Activated CD4-positive, alpha-beta memory T cell treated with anti-CD3 and anti-CD28 coated beads, Interleukin-2, amount 10 ng/mL, durations not matched to agents 7 days and 5 days (primary cell): ENCODE measurements around the gene DIRAS1. TPM values are rescaled to one million over a fixed set of nuclear protein-coding genes. Genes with fewer than 3 reads are reported as not detected.
"Not testable (repeated sequence)": the region's sequence is repeated elsewhere in the genome, so short reads cannot be mapped to it uniquely, and the experiment has no call there.

Experiments used
- CTCF ChIA-PET: fragments of 350-600 bp; sonication (Branson Sonifier 250); formaldehyde crosslinking; loops from one replicate; lab custom pipeline; 2021; ENCODE audit warnings: antibody characterized with exemption, inconsistent platforms; lab: Charles Lee
- POLR2A ChIA-PET: fragments of 350-600 bp; sonication (Branson Sonifier 250); formaldehyde crosslinking; loops from one replicate; lab custom pipeline; 2021; ENCODE audit warnings: antibody characterized with exemption; lab: Charles Lee
- DNase-seq: peaks from one replicate; pipeline ENCODE4 v3.0.0-alpha.2; 2020
- H3K27ac Mint-ChIP-seq: one replicate; pipeline ENCODE4 v1.8.0; 2021; ENCODE audit warnings: mild to moderate bottlenecking, mixed read lengths
- H3K27me3 Mint-ChIP-seq: one replicate; pipeline ENCODE4 v1.8.0; 2021; ENCODE audit warnings: mixed read lengths
- H3K36me3 Mint-ChIP-seq: one replicate; pipeline ENCODE4 v1.8.0; 2021; ENCODE audit warnings: low read depth, mixed read lengths
- H3K4me1 Mint-ChIP-seq: one replicate; pipeline ENCODE4 v1.8.0; 2021; ENCODE audit warnings: mixed read lengths
- H3K4me3 Mint-ChIP-seq: one replicate; pipeline ENCODE4 v1.8.0; 2021; ENCODE audit warnings: mild to moderate bottlenecking, mixed read lengths
- H3K9me3 Mint-ChIP-seq: one replicate; pipeline ENCODE4 v1.8.0; 2021; ENCODE audit warnings: mixed read lengths
- total RNA-seq, 2 experiments: library from RNA; stranded (reverse); gene quantifications; one replicate each; pipeline ENCODE4 v1.2.3, GENCODE V29; 2021

The DIRAS1 gene
- total RNA-seq, 2 experiments from 2014 or later, result not detected

DNA sequence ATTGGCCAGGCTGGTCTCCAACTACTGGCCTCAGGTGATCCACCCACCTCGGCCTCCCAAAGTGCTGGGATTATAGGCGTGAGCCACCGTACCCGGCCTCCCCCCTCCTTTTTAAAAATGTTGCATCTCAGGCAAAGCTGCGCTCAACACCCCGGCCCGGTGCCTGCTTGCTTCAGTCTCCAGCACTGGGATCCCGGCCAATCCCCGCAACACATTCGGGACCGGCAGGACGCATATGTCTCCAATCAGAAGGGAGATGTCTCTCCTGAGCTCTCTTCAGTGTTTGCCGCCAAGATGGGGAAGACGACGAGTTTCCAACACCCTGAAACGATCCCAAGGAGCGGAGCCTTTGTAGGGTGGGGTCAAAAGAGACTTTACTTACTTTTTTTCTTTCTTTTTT, 34.8 kb downstream of the DIRAS1 start:
- DNase-seq, result no peak
- no peaks in the 10 kb centered on the region for H3K36me3 Mint-ChIP-seq
- H3K4me1 Mint-ChIP-seq, result no peaks in the 10 kb centered on the region
- no peak overlapping the region for H3K4me3 Mint-ChIP-seq
- ChIA-PET CTCF (interaction anchor here (0.6 kb wide), 1 partner anchor 257 kb away, joined by 3 read pairs; no protein-coding TSS in a partner anchor), POLR2A (no interaction called here)
- no peaks in the 10 kb centered on the region for H3K27me3 Mint-ChIP-seq
- no peak overlapping the region for H3K27ac Mint-ChIP-seq
- no peaks in the 10 kb centered on the region for H3K9me3 Mint-ChIP-seq

DNA sequence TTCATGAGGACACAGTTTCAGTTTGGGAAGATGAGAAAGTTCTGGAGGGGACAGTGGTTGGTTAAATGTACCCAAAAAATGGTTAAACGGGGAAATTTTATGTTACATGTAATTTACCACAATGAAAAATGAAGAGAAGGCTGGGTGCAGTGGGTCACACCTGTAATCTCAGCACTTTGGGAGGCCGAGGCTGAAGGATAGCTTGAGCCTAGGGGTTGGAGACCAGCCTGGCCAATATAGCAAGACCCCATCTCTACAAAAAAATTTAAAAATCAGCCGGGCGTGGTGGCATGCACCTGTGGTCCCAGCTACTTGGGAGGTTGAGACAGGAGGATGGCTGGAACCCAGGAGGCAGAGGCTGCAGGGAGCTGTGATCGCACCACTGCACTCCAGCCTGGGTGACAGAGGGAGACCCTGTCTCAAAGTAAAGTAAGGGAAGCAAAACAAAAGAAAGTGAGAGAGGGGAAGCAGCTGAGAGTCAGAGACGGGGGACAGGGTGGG, 35.9 kb downstream of the DIRAS1 start:
- ChIA-PET POLR2A (no interaction called here), CTCF (interaction anchor here (0.8 kb wide), 1 partner anchor 37 kb away, joined by 3 read pairs; no protein-coding TSS in a partner anchor)
- Mint-ChIP-seq H3K9me3 (no peaks in the 10 kb centered on the region), H3K4me1 (no peaks in the 10 kb centered on the region), H3K27ac (no peak overlapping the region), H3K4me3 (no peak overlapping the region), H3K27me3 (no peaks in the 10 kb centered on the region), H3K36me3 (no peaks in the 10 kb centered on the region)
- DNase-seq, result no peak

GRCh38 chr19:2683430-2684003, 37.7 kb downstream of the DIRAS1 start:
- no peak overlapping the region for H3K27ac Mint-ChIP-seq
- peaks cover 2% of the 10 kb centered on the region for H3K27me3 Mint-ChIP-seq
- no peak overlapping the region for H3K4me3 Mint-ChIP-seq
- ChIA-PET POLR2A (no interaction called here), CTCF (no interaction called here)
- no peak for DNase-seq
- H3K36me3 Mint-ChIP-seq, result no peaks in the 10 kb centered on the region
- H3K9me3 Mint-ChIP-seq, result no peaks in the 10 kb centered on the region
- no peaks in the 10 kb centered on the region for H3K4me1 Mint-ChIP-seq

GRCh38 chr19:2680808-2681207, 40.4 kb downstream of the DIRAS1 start:
- Mint-ChIP-seq H3K4me3 (no peak overlapping the region), H3K9me3 (no peaks in the 10 kb centered on the region), H3K27ac (no peak overlapping the region), H3K4me1 (no peaks in the 10 kb centered on the region), H3K36me3 (no peaks in the 10 kb centered on the region), H3K27me3 (peaks cover 2% of the 10 kb centered on the region)
- CTCF ChIA-PET, result interaction anchor here (0.6 kb wide), 1 partner anchor 65 kb away, joined by 3 read pairs; no protein-coding TSS in a partner anchor
- POLR2A ChIA-PET, result no interaction called here
- no peak for DNase-seq

DNA sequence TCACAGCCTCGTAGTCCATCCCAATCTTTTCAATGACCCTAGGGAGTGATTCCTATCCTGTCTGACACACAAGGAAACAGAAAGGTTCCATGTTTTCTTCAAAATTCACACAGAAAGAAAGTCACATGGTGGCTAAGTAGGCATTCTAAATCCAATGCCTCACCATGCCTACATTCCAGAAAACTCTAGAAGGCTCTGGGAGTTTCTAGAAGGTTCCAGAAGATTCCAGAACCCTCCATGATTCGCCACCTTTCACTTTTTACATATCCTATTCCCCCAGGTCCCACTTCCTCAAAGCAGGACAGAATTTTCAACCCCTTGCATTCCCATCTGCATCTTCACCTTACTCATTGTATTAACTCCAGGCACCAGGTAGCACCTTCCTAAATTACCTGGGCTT, 41.7 kb downstream of the DIRAS1 start:
- no peak overlapping the region for H3K4me3 Mint-ChIP-seq
- no peak overlapping the region for H3K27ac Mint-ChIP-seq
- peaks cover 2% of the 10 kb centered on the region for H3K27me3 Mint-ChIP-seq
- POLR2A ChIA-PET, result no interaction called here
- H3K36me3 Mint-ChIP-seq, result no peaks in the 10 kb centered on the region
- H3K9me3 Mint-ChIP-seq, result no peaks in the 10 kb centered on the region
- no peaks in the 10 kb centered on the region for H3K4me1 Mint-ChIP-seq
- DNase-seq, result no peak
- CTCF ChIA-PET, result no interaction called here

GRCh38 chr19:2678948-2679347, 42.2 kb downstream of the DIRAS1 start:
- H3K9me3 Mint-ChIP-seq, H3K27me3 Mint-ChIP-seq, DNase-seq, H3K36me3 Mint-ChIP-seq, H3K4me1 Mint-ChIP-seq, H3K4me3 Mint-ChIP-seq, CTCF ChIA-PET, H3K27ac Mint-ChIP-seq, POLR2A ChIA-PET: not testable (repeated sequence)

DNA sequence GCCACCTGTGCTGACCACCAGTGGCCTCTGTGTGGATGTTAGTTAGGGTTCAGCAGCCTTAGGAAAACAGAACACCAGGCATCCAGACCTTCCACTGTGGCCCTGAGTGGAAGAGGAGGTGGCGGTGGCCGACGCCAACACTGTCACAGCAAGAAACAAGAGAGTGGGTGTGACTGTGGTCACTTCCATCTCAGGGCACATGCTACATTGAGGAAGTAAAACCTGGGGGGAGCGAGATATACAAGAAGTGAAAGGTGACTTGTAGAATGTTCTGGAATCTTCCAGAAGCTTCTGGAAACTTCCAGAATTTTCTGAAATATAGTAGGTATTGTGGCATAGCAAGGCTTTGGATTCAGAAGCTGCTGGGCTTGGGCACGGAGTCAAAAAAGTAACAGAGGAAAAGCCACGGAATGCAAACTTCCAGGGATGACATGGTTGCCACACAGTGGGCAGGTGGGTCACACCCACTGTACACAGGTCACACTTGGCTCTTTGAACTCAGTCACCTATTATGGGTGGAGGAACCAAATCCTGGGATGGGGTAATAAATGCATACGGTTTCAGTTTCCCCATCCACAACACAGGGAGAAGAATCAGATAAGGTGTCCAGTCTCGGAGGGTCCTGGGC, 43.0 kb downstream of the DIRAS1 start:
- ChIA-PET CTCF (no interaction called here), POLR2A (no interaction called here)
- Mint-ChIP-seq H3K27ac (no peak overlapping the region), H3K4me1 (no peaks in the 10 kb centered on the region), H3K9me3 (no peaks in the 10 kb centered on the region), H3K36me3 (no peaks in the 10 kb centered on the region), H3K27me3 (peaks cover 2% of the 10 kb centered on the region), H3K4me3 (no peak overlapping the region)
- no peak for DNase-seq

DNA sequence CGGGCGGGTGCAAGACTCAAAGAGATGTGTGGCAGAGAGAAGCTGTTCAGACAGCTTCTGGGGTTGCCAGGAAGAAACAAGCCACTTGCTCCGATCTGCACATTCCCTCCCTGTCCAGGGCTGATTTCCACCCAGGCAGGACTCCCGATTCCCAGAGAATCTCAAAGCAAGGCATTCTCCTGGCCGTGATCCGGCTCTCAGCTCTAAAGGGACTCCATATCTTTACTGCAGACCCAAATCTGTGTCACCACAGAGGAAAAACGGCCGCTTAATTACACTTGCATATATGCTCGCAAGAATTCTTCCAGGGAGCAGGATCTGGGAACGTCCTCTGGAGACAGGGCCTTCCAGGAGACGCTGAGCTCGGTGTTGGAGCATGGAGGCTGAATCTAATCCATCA, 44.3 kb downstream of the DIRAS1 start:
- Mint-ChIP-seq H3K27me3 (peaks cover 2% of the 10 kb centered on the region), H3K4me3 (no peak overlapping the region), H3K4me1 (no peaks in the 10 kb centered on the region), H3K36me3 (no peaks in the 10 kb centered on the region), H3K27ac (no peak overlapping the region), H3K9me3 (no peaks in the 10 kb centered on the region)
- ChIA-PET POLR2A (interaction anchor here (0.6 kb wide), 1 partner anchor 306 kb away, joined by 3 read pairs; no protein-coding TSS in a partner anchor), CTCF (interaction anchor here (1.2 kb wide), 1 partner anchor 40 kb away, joined by 3 read pairs; no protein-coding TSS in a partner anchor)
- no peak for DNase-seq

DNA sequence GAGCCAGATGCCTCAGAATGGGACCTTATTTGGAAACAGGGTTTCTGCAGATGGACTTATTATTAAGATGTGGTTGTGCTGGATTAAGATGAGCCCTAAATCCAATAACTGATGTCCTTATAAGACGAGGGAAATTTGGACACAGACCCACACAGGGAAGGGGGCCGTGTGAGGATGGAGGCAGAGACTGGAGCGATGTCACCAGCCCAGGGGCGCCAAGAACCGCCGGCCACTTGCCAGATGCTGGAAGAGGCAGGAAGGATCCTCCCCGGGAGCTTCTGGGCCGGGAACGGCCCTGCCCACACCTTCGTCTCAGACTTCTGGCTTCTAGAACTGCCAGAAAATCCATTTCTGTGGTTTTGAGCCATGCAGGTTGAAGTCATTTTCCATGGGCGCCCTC, 45.3 kb downstream of the DIRAS1 start:
- H3K4me3 Mint-ChIP-seq, result no peak overlapping the region
- H3K36me3 Mint-ChIP-seq, result no peaks in the 10 kb centered on the region
- H3K27me3 Mint-ChIP-seq, result peaks cover 2% of the 10 kb centered on the region
- POLR2A ChIA-PET, result no interaction called here
- no peaks in the 10 kb centered on the region for H3K9me3 Mint-ChIP-seq
- no peak overlapping the region for H3K27ac Mint-ChIP-seq
- no peaks in the 10 kb centered on the region for H3K4me1 Mint-ChIP-seq
- CTCF ChIA-PET, result interaction anchor here (1.2 kb wide), 1 partner anchor 39 kb away, joined by 3 read pairs; no protein-coding TSS in a partner anchor
- DNase-seq, result no peak

DNA sequence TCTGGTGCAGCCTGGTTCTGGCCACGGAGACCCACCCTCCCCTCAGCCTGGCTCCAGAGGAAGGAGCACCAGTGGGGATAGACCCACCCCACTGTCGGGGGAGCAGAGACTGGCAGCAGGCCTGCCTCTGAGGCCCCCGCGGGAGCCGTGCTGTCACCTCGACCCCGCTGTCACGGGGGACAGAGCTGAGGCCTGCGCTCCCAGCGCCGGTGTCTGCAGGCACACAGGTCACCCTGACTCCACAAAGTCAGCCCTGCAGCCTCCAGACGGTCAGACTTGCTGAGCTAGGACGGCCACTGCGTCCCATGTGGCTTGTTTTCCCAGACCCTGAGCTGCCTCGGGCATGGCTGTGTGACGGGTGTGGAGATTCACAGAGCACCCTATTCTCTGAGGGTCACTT, 51.0 kb downstream of the DIRAS1 start:
- Mint-ChIP-seq H3K4me3 (no peak overlapping the region), H3K27me3 (no peaks in the 10 kb centered on the region), H3K27ac (no peak overlapping the region), H3K9me3 (no peaks in the 10 kb centered on the region), H3K4me1 (no peaks in the 10 kb centered on the region), H3K36me3 (no peaks in the 10 kb centered on the region)
- DNase-seq, result no peak
- ChIA-PET POLR2A (no interaction called here), CTCF (no interaction called here)

DNA sequence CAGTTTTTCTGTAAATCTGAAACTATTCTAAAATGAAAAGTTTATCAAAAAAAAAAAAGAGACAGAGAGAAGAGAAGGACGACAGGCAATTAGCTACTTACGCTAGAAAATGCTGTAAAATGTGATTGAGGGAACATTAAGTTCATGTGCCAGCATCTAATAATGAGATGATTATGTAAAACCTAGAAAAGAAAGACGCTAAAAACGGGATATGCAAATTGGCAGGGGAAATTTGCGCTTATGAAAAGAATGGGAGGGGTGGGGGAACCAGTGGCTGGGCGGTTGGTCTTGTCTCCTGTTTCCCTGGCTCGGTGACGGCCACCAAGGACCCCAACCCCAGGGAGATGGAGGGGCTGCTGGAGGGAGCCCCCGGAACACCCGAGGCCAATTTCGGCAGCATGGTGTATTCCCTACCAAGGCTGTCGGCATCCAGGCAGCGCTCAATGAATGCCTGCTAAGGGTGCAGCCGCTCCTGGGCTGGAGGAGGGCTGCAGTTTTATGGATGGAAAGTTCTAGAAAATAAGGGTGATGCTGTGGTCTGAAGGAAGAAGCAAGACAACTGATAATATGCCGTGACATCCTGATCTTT, 52.9 kb downstream of the DIRAS1 start:
- Mint-ChIP-seq H3K4me3 (no peak overlapping the region), H3K4me1 (no peaks in the 10 kb centered on the region), H3K36me3 (no peaks in the 10 kb centered on the region), H3K27me3 (no peaks in the 10 kb centered on the region), H3K27ac (no peak overlapping the region), H3K9me3 (no peaks in the 10 kb centered on the region)
- ChIA-PET POLR2A (no interaction called here), CTCF (no interaction called here)
- DNase-seq, result no peak

DNA sequence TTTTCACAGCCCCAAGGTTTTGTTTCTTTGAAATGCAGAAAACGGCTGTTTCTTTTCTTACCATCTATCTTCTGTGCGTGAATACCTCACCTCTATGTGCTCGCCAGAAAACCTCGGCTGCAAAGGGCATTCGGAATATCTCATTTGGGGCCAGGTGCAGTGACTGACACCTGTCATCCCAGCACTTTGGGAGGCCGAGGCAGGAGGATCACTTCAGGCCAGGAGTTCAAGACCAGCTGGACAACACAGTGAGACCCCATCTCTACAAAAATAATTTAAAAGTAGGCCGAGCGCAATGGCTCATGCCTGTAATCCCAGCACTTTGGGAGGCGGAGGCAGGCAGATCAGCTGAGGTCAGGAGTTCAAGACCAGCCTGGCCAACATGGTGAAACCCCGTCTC, 53.8 kb downstream of the DIRAS1 start:
- DNase-seq, H3K9me3 Mint-ChIP-seq, H3K27ac Mint-ChIP-seq, POLR2A ChIA-PET, H3K27me3 Mint-ChIP-seq, CTCF ChIA-PET, H3K4me1 Mint-ChIP-seq, H3K36me3 Mint-ChIP-seq, H3K4me3 Mint-ChIP-seq: not testable (repeated sequence)

GRCh38 chr19:2666344-2666994, 54.7 kb downstream of the DIRAS1 start:
- no peaks in the 10 kb centered on the region for H3K36me3 Mint-ChIP-seq
- H3K27ac Mint-ChIP-seq, result no peak overlapping the region
- no peaks in the 10 kb centered on the region for H3K27me3 Mint-ChIP-seq
- H3K9me3 Mint-ChIP-seq, result peaks cover 3% of the 10 kb centered on the region
- ChIA-PET POLR2A (no interaction called here), CTCF (no interaction called here)
- H3K4me1 Mint-ChIP-seq, result no peaks in the 10 kb centered on the region
- DNase-seq, result no peak
- H3K4me3 Mint-ChIP-seq, result no peak overlapping the region
